K562 (cell line): Measurements from ENCODE around the gene G6PC1. TPM values are rescaled to one million over a fixed set of nuclear protein-coding genes. Genes with fewer than 3 reads are reported as not detected.

Source experiments
- IFI16 ChIP-seq: fragments of 250-450 bp; sonication (Bioruptor Pico); IDR thresholded peaks from 2 replicates; pipeline ENCODE4 v2.1.2; 2022; ENCODE audit warnings: mild to moderate bottlenecking, inconsistent platforms
- MYNN ChIP-seq, 2 experiments: sonication (generic); formaldehyde crosslinking in 1 of 2; IDR thresholded peaks; 2 replicates each; pipeline versions ENCODE4 v1.5.0 to v1.6.1; 2016 to 2020; ENCODE audit warnings: antibody characterized with exemption in 1 of 2, missing genetic modification reagents in 1 of 2
- NCOR1 ChIP-seq: fragments of 450-650 bp; IDR thresholded peaks from 2 replicates; pipeline ENCODE4 v1.6.1; 2016; ENCODE audit warnings: mild to moderate bottlenecking, moderate library complexity
- PRPF4 ChIP-seq: fragments of 200-400 bp; formaldehyde crosslinking; IDR thresholded peaks from one replicate; pipeline ENCODE4 v1.6.1; 2017; ENCODE audit warnings: low read length, low read depth, mild to moderate bottlenecking; ENCODE audit not compliant: insufficient read depth, poor library complexity, severe bottlenecking
- PTTG1 ChIP-seq: fragments of 450-650 bp; IDR thresholded peaks from 2 replicates; pipeline ENCODE4 v1.6.1; 2016; ENCODE audit warnings: low read depth, mild to moderate bottlenecking, missing genetic modification characterization, missing compliant biosample characterization
- SETDB1 ChIP-seq: IDR thresholded peaks from one replicate; pipeline ENCODE4 v1.6.1; 2012; ENCODE audit warnings: low read length, control low read depth, inconsistent platforms
- SREBF1 ChIP-seq: fragments of 150-350 bp; IDR thresholded peaks from 2 replicates; pipeline ENCODE4 v1.6.1; 2014; ENCODE audit warnings: antibody characterized with exemption, low read depth, low read length, borderline replicate concordance
- ZNF778 ChIP-seq: fragments of 450-650 bp; formaldehyde crosslinking; IDR thresholded peaks from 2 replicates; pipeline ENCODE4 v1.4.0; 2020; ENCODE audit warnings: mild to moderate bottlenecking, moderate library complexity
- polyA plus RNA-seq, 8 experiments: library from polyadenylated mRNA; depleted of rRNA in 4 of 8; stranded (reverse) in 5 of 8; unstranded in 3 of 8; fragments of >200 nt; fragmentation: Nextera tagmentation in 2 of 8; fragmentation: Illumina TruSeq in 1 of 8; extraction: Ambion mirVana in 2 of 8; extraction: Trizol in 1 of 8; gene quantifications; 2 replicates each; pipeline versions ENCODE4 v1.2.1 to v1.2.3, GENCODE V29; 2011 to 2014; ENCODE audit warnings: inconsistent platforms in 1 of 8, missing spikeins in 1 of 8
- total RNA-seq, 7 experiments: library from RNA; depleted of rRNA in 6 of 7; stranded (reverse); fragments of >200 nt in 6 of 7; fragmentation: Illumina TruSeq in 2 of 7; extraction: Trizol in 2 of 7; gene quantifications; 2 replicates each; pipeline versions ENCODE4 v1.2.1 to v1.2.3, GENCODE V29; 2011 to 2021; ENCODE audit warnings: low replicate concordance in 1 of 7
- TF ChIP-seq, protein P1 (sequence below): fragments of 450-650 bp; IDR thresholded peaks from 2 replicates; pipeline ENCODE4 v1.6.1; 2016; ENCODE audit warnings: borderline replicate concordance
- TF ChIP-seq, protein P2 (sequence below): fragments of 250-450 bp; sonication (Bioruptor Pico); IDR thresholded peaks from 2 replicates; pipeline ENCODE4 v1.6.1; 2021; ENCODE audit warnings: mild to moderate bottlenecking
- TF ChIP-seq, protein P3 (sequence below): sonication (generic); formaldehyde crosslinking; IDR thresholded peaks from 2 replicates; pipeline ENCODE4 v1.8.0; 2022; ENCODE audit warnings: mild to moderate bottlenecking, missing genetic modification reagents
- TF ChIP-seq, protein P4 (sequence below): sonication (generic); formaldehyde crosslinking; IDR thresholded peaks from 2 replicates; pipeline ENCODE4 v1.8.1; 2023; ENCODE audit warnings: mild to moderate bottlenecking, missing genetic modification reagents
- TF ChIP-seq, protein P5 (sequence below), 2 experiments: fragments of 250-450 bp in 1 of 2; fragments of 450-650 bp in 1 of 2; sonication (Bioruptor Pico) in 1 of 2; IDR thresholded peaks; 2 replicates each; pipeline versions ENCODE4 v1.6.1 to v1.8.0; 2016 to 2021; ENCODE audit warnings: mild to moderate bottlenecking in 2 of 2, moderate library complexity in 2 of 2, missing compliant biosample characterization in 1 of 2, missing genetic modification characterization in 1 of 2

G6PC1 gene
- total and polyA plus RNA-seq, 9 of the 15 experiments (the other 6 are each of a cell fraction or from before 2014, with no cell fraction given) = not detected

DNA sequence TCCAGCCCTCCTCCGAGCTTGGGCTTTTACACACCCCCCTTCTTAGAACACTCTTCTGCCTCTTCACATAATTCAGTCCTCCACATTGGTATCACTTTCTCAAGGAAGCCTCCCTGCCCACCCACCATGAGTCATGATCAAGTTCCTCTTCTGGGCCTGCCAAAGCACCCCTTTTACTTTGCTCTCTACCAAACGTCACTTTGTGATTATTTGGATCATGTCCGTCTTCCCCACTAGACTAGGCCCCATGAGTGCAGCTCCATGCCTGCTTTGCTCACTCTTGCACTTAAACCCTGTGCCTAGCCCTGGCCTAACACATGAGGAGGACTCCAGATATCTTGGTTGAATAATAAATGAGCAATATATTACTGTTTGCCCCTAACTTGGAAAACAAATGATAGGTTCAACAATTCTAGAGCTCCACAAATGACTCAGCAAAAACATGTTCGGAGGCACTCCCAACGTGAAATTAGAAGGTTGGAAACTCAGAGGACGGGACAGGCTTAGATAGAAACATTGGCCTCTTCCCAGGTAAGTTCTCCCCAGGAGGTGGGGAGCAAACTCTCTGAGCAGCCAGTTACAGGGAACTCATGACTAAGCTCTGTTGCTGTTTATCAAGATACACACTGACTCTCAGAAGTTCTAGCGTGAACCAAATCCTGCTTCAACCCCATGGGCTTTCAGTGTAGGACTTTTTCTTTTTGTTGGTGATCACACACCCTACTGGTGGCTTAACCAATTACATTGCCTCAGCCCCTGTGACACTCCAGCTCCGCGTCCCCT is 28.3 kb downstream of the G6PC1 start (continued):
- TF ChIP-seq ZNF778 (CRISPR knock-in tag) = no peak
- TF ChIP-seq NCOR1 = no peak; the same call in 1 of the 2 replicates
- TF ChIP-seq, protein P1, sequence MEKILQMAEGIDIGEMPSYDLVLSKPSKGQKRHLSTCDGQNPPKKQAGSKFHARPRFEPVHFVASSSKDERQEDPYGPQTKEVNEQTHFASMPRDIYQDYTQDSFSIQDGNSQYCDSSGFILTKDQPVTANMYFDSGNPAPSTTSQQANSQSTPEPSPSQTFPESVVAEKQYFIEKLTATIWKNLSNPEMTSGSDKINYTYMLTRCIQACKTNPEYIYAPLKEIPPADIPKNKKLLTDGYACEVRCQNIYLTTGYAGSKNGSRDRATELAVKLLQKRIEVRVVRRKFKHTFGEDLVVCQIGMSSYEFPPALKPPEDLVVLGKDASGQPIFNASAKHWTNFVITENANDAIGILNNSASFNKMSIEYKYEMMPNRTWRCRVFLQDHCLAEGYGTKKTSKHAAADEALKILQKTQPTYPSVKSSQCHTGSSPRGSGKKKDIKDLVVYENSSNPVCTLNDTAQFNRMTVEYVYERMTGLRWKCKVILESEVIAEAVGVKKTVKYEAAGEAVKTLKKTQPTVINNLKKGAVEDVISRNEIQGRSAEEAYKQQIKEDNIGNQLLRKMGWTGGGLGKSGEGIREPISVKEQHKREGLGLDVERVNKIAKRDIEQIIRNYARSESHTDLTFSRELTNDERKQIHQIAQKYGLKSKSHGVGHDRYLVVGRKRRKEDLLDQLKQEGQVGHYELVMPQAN = no peak
- no peak for TF ChIP-seq IFI16 (CRISPR knock-in tag)
- no peak for TF ChIP-seq SREBF1
- TF ChIP-seq, protein P2, sequence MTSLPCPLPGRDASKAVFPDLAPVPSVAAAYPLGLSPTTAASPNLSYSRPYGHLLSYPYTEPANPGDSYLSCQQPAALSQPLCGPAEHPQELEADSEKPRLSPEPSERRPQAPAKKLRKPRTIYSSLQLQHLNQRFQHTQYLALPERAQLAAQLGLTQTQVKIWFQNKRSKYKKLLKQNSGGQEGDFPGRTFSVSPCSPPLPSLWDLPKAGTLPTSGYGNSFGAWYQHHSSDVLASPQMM (CRISPR knock-in tag) = no peak
- no peak for TF ChIP-seq PTTG1 (tag)
- TF ChIP-seq, protein P3, sequence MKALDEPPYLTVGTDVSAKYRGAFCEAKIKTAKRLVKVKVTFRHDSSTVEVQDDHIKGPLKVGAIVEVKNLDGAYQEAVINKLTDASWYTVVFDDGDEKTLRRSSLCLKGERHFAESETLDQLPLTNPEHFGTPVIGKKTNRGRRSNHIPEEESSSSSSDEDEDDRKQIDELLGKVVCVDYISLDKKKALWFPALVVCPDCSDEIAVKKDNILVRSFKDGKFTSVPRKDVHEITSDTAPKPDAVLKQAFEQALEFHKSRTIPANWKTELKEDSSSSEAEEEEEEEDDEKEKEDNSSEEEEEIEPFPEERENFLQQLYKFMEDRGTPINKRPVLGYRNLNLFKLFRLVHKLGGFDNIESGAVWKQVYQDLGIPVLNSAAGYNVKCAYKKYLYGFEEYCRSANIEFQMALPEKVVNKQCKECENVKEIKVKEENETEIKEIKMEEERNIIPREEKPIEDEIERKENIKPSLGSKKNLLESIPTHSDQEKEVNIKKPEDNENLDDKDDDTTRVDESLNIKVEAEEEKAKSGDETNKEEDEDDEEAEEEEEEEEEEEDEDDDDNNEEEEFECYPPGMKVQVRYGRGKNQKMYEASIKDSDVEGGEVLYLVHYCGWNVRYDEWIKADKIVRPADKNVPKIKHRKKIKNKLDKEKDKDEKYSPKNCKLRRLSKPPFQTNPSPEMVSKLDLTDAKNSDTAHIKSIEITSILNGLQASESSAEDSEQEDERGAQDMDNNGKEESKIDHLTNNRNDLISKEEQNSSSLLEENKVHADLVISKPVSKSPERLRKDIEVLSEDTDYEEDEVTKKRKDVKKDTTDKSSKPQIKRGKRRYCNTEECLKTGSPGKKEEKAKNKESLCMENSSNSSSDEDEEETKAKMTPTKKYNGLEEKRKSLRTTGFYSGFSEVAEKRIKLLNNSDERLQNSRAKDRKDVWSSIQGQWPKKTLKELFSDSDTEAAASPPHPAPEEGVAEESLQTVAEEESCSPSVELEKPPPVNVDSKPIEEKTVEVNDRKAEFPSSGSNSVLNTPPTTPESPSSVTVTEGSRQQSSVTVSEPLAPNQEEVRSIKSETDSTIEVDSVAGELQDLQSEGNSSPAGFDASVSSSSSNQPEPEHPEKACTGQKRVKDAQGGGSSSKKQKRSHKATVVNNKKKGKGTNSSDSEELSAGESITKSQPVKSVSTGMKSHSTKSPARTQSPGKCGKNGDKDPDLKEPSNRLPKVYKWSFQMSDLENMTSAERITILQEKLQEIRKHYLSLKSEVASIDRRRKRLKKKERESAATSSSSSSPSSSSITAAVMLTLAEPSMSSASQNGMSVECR (CRISPR knock-in tag) = no peak
- TF ChIP-seq MYNN (IDR thresholded peaks at IDR 0.05) = no peak
- no peak for TF ChIP-seq MYNN (CRISPR knock-in tag; IDR thresholded peaks at IDR 0.05)
- no peak for TF ChIP-seq SETDB1
- TF ChIP-seq, protein P4, sequence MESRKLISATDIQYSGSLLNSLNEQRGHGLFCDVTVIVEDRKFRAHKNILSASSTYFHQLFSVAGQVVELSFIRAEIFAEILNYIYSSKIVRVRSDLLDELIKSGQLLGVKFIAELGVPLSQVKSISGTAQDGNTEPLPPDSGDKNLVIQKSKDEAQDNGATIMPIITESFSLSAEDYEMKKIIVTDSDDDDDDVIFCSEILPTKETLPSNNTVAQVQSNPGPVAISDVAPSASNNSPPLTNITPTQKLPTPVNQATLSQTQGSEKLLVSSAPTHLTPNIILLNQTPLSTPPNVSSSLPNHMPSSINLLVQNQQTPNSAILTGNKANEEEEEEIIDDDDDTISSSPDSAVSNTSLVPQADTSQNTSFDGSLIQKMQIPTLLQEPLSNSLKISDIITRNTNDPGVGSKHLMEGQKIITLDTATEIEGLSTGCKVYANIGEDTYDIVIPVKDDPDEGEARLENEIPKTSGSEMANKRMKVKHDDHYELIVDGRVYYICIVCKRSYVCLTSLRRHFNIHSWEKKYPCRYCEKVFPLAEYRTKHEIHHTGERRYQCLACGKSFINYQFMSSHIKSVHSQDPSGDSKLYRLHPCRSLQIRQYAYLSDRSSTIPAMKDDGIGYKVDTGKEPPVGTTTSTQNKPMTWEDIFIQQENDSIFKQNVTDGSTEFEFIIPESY (CRISPR knock-in tag) = no peak
- no peak for TF ChIP-seq PRPF4
- TF ChIP-seq, protein P5, sequence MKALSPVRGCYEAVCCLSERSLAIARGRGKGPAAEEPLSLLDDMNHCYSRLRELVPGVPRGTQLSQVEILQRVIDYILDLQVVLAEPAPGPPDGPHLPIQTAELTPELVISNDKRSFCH (CRISPR knock-in tag; IDR thresholded peaks at IDR 0.05) = no peak
- TF ChIP-seq, protein P5 (tag; IDR thresholded peaks at IDR 0.05) = no peak
